GM12872 (cell line): ENCODE results near the gene SPATS2.

ENCODE experiments used
- CTCF ChIP-seq: IDR thresholded peaks from 3 replicates; pipeline ENCODE4 v1.5.1; 2011; ENCODE audit warnings: low read depth, mild to moderate bottlenecking, low read length, moderate library complexity; ENCODE audit not compliant: insufficient read depth

The SPATS2 gene

GRCh38 chr12:49352351-49352750, 14.9 kb upstream of the SPATS2 start:
- no peak for TF ChIP-seq CTCF

GRCh38 chr12:49355913-49356312, 11.3 kb upstream of the SPATS2 start:
- no peak for TF ChIP-seq CTCF

- peak; percentile 41; the same call in 1 of the 3 replicates for TF ChIP-seq CTCF
These were observed 10.1 kb upstream of the SPATS2 start for GRCh38 chr12:49357103-49357678.

- peak; percentile 83 for TF ChIP-seq CTCF
These were observed 8.7 kb upstream of the SPATS2 start for GRCh38 chr12:49358483-49359141.

GRCh38 chr12:49359671-49360070, 7.6 kb upstream of the SPATS2 start:
- TF ChIP-seq CTCF = no peak

GRCh38 chr12:49362077-49362476, 5.2 kb upstream of the SPATS2 start:
- no peak for TF ChIP-seq CTCF

GRCh38 chr12:49364989-49365388, 2.3 kb upstream of the SPATS2 start:
- TF ChIP-seq CTCF = no peak

GRCh38 chr12:49365542-49365941, 1.7 kb upstream of the SPATS2 start:
- no peak for TF ChIP-seq CTCF
